ENCODE measurements around the gene CCT2. TPM values are rescaled to one million over a fixed set of nuclear protein-coding genes. Genes with fewer than 3 reads are reported as not detected.
"Not testable (repeated sequence)": the region's sequence is repeated elsewhere in the genome, so short reads cannot be mapped to it uniquely, and the experiment has no call there.

Gene CCT2
- total RNA-seq, 1 experiment from 2014 or later = 338 TPM

DNA sequence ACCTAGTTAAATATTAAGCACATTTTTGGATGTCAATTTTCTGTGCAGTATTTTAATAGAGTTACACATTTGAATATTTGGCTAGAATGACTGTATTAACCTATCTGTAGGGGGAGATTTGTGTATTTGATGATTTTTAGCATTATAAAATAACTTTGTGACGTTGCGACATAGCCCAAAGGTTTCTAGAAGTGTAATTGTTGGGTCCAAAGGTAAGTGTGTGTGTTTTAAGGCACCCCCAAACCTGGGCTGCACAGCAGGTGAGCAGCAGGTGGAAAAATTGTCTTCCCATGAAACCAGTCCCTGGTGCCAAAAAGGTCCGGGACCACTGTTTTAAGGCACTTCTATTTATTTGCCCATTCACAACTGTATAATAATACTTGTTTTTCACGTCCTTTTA lies 3.3 kb downstream of the CCT2 start:
- no peak for DNase-seq (ENCODE audit: low read depth)

DNA sequence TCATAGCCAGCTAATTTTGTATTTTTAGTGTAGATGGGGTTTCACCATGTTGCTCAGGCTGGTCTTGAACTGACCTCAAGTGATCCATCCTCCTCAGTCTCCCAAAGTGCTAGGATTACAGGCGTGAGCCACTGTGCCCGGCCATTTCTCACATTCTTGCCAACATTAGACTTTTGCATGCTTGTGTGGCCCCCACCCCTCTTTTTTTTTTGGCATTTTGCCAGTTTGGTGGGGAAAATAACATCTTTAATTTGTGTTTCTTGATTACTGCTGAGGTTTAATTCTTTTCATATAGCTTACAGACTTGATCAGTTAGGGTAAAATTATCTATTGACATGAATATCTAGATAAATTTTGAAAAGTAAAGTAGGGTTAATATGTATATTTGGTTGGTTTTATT lies 3.8 kb downstream of the CCT2 start:
- no peak for DNase-seq (ENCODE audit: low read depth)

DNA sequence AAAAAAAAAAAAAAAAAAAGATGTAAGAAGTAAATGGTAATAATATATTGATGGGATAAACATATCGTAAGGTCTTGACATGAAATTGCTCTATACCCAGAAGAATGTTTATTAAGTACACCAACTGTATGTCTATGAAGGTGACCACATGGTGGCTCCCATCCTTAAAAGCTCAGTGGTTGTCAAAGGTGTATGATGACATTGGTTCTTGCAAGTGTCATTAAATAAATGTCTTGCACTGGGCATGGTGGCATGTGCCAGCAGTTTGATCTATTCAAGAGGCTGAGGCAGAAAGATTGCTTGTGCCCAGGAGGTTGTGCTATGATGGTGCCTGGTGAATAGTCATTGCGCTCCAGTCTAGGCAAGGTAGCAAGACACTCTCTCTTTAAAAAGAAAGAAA lies 10.4 kb downstream of the CCT2 start:
- DNase-seq (ENCODE audit: low read depth) = no peak

DNA sequence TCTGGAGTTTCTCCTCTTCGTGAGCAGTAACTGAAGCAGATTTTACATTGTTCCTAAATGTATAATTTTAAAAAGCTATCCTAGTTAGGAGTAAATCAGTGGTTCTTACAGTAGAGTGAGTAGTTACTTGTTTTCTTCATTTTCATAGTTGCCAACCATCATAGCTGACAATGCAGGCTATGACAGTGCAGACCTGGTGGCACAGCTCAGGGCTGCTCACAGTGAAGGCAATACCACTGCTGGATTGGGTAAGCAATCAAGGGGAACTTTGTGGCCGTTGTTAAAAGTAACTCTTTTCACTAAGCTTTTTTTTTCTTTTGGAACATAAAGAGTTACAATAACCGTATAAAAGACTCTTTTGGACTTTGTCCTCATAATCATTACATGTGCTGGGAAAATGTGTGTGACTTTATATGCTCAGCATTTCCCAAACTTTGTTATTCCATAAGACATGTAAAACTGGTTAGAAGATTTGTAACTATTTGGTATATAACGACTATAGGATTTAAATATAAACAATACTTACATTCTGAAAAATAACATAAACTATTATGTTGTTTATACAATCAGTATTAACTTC lies 13.0 kb downstream of the CCT2 start:
- DNase-seq (ENCODE audit: low read depth) = no peak

DNA sequence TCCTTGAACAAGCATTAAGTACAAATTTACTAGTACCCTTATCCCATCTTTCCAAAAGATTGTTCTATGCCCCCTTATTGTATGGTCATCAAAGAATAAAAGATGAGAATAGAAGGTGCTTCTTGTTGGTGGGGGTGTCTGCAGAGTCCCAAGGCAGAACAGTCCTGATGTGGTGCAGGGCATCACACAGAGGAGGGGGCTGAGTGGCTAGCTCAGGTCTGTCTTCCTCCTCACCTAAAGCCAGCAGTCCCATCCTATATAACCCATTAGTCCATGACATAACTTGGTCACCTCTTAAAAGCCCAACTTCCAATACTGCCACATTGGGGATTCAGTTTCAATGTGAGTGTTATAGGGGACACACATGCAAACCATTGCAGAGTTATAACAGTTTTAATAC lies 15.5 kb downstream of the CCT2 start:
- no peak for DNase-seq (ENCODE audit: low read depth)

DNA sequence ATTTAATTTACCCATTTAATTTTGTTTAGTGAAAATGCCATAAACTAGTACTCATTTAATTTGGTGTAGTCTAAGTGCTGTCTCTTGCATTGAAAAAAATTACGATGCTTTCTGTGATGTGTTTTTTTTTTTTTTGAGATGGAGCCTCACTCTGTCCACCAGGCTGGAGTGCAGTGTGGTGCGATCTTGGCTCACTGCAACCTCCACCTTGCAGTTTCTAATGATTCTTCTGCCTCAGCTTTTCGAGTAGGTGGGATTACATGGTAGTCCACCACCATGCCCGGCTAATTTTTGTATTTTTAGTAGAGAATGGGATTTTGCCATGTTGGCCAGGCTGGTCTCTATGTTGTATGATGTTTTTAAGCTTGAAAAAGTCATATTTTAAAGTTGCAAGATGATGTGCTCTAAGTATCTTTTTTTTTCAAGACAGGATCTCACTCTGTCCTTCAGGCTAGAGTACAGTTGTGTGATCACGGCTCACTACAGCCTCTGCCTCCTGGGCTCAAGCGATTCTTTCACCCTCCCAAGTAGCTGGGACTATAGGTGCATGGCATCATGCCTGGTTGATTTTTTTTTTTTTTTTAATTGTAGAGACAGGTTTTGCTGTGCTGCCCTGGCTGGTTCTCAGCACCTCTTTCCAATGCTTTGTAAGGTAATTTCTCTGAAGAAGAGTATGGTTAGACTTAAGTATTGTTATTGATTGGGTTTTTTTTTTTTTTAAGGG lies 16.9 kb downstream of the CCT2 start:
- DNase-seq (ENCODE audit: low read depth) = no peak

DNA sequence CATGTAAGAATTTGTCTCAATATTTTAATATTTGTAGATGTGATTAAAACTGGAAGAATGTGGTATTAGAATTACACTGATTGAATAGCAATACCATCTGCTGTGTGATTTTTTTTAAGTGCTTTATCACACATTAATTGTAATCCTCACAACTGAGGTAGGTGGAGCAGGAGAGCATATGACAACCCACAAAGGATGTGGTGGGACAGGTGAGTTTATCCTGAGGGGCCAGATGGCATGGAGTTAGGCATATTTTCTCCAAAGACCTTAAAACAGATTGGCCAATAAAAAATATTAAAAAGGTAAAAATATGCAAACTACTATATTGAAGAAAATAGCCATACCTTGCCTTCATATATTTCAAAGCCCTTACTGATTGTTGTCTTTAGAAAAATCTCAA lies 17.7 kb downstream of the CCT2 start:
- peak; percentile 5 for DNase-seq (ENCODE audit: low read depth)

DNA sequence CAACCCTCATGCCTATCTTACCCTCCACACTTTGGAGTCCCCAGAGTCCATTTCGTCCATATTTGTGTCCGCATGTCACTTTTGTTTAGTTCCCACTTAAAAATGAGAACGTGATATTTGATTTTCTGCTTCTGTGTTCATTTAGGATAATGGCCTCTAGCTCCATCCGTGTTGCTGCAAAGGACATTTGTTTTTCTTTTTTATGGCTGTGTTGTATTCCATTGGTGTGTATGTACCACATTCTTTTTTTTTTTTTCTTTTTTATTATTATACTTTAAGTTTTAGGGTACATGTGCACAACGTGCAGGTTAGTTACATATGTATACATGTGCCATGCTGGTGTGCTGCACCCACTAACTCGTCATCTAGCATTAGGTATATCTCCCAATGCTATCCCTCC lies 18.3 kb downstream of the CCT2 start:
- not testable (repeated sequence) for DNase-seq (ENCODE audit: low read depth)

DNA sequence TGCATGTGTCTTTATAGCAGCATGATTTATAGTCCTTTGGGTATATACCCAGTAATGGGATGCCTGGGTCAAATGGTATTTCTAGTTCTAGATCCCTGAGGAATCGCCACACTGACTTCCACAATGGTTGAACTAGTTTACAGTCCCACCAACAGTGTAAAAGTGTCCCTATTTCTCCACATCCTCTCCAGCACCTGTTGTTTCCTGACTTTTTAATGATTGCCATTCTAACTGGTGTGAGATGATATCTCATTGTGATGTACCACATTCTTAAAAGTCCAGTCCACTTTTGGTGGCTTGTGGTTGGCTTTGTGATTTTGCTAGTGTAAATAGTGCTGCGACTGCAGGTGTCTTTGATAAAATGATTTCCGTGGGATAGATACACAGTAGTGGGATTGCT lies 19.0 kb downstream of the CCT2 start:
- DNase-seq (ENCODE audit: low read depth) = not testable (repeated sequence)

DNA sequence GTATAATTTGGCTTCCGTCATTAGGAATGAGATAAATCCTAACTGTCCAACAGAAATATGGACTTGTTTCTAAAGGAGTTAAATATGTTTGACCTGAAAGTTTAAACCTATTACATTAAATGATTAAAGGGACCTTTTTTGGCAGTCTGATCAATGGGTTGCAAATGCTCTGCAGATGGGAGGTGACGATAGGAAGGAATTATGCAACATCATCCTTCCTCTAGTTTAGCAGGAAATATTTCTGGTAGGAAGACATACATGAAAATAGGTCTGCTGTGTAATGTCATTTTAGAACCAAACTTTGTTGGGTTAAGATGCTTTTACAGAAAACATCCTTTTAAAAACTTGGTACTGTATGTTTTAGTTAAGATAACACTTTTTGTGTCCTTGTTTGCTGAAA lies 22.9 kb downstream of the CCT2 start:
- DNase-seq (ENCODE audit: low read depth) = no peak

DNA sequence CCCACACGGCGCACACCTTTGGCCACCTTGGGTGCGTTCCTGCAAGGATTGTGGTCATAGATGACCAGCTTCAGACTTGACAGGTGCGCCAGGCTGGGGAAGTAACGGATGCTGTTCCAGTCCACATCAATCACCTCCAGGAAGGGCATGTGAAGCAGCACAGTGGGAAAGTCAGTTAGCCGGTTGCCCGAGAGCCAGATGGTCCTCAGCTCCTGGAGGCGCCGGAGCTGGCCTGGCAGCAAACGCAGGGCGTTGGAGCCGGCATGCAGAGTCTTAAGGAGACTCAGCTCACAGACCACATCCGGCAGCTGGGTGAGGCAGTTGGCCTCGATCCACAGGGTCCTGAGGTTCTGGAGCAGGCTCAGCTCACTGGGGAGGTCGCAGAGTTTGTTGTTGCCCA lies 24.9 kb downstream of the CCT2 start:
- no peak for DNase-seq (ENCODE audit: low read depth)

DNA sequence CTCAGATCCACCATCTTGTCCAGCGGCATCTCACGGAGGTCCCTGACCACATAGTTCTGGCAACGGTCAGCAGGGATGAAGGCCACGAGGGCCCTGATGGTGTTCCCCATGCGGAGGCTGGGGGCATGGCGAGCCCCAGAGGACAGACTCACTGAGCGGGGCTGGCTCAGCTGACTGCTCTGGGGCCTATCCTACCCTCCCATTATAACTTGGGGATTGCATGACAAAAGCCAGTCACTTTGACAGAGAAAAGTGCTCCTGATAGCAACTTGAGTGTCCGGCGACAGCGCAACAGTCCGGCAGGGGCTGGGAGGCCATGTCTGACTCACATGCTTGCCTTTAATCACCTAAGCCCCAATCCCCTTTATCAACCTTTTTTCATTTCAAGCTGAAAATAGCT lies 25.5 kb downstream of the CCT2 start, which contains the start of gene LRRC10:
TSS of gene LRRC10 (minus strand) at position 179 of the 400 bp plus-strand sequence. CDS start at position 110, 69 bp downstream.
- no peak for DNase-seq (ENCODE audit: low read depth)

DNA sequence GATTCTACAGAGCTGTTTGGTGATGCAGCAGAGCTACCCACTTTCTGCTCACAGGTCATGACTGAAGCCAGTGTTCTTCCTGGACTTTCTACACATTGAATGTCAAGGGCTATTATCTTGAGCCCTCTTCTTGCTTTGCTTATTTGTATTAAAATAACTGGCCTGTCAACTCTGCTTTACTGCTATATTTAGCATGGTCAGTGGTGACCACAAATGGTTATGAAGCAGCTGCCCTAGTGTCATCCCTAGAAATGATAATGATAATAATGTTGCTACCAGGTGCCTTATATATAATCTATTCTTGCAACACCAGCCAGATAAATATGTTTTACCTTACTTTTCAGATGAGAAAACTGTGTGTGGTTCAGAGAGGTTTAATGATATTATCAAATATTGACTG lies 28.1 kb downstream of the CCT2 start:
- DNase-seq (ENCODE audit: low read depth) = no peak

DNA sequence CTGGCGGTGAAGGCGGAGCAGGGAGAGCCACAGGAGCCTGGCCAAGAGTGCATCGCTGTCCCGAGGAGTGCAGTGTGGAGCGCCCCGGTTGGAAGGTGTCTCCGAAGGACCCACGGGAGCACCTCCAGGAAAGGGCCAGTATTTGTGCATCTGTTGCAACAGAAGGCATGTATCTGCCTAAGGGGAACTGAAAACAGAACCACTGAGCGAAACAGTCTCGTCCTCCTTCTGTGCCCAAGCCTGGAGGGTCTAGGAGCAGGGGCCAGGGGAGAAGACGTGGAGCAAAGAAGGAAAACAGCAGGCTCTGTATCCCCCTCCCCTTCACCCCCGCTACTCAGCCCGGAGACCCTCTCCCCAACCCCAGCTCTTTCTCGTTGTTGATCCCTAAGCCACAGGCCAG lies 30.8 kb downstream of the CCT2 start:
- DNase-seq (ENCODE audit: low read depth) = no peak

DNA sequence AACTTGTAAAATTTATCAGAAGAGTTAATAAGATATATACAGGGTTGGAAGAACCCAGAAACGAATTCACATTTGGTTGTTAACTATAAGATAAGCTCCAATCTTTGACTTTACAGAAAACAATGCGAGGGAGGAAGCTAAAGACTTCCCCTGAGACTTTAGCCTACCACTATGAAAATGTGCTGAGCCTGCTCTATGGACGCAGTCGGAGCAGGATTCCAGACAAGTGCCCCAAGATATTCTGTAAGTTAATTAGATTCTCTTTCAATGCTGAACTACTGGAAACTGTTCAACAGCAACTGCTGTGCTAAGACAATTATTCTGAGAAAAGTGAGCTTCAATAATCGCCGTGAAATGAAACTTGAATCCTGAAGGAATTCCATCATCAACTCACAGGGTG lies 33.8 kb downstream of the CCT2 start:
- DNase-seq (ENCODE audit: low read depth) = no peak

DNA sequence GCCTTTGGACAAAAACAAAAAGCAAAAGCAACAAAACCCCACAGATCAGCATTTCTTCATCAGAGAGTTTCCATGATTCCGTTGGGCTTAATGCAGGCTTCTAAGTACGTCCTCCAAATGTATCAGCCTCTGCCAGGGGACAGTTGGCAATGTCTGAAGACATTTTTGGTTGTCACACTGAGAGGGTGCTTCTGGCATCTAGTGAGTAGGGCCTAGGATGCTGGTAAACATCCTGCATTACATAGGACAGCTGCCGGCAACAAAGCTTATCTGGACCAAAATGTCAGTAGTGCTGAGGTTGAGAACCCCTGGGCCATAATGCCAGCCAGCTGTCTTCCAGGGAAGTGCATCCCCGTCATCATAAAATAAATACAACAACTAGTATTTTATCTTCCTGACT lies 34.8 kb downstream of the CCT2 start:
- DNase-seq (ENCODE audit: low read depth) = no peak

DNA sequence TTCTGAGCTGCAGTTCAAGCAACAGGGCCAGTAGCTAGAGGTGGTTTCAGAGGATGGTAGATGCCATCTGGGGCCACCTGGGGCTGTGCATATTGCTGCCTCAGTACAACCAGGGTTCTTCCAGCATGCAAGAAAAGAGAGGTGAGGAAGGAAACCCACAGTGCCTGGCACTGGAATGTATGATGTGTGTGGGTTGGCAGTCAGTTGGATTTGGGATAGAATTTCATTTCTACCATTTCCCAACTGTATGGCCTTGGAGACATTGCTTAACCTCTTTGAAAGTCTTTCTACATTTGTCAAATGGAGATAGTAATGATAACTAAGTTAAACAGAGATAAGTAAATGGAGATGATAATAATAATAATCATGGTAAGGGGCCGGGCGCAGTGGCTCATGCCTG lies 35.7 kb downstream of the CCT2 start:
- DNase-seq (ENCODE audit: low read depth) = no peak

DNA sequence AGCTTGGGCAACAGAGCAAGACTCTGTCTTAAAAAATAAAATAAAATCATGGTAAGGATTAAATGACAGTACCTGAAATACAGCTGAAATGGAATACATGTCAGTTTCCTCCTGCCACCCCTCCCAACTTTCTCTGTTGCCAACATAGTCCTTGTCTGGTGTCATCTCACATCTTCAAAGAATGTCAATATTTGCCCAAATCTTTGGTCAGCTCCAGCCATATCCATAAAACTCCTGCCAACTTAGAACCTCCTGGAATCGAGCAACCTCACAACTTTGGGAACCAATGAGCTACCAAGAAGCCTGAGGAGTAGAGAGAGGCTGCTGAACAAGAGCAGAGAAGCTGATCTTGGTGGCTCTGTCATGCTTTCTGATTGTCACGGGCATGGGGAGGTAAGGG lies 36.3 kb downstream of the CCT2 start:
- no peak for DNase-seq (ENCODE audit: low read depth)

DNA sequence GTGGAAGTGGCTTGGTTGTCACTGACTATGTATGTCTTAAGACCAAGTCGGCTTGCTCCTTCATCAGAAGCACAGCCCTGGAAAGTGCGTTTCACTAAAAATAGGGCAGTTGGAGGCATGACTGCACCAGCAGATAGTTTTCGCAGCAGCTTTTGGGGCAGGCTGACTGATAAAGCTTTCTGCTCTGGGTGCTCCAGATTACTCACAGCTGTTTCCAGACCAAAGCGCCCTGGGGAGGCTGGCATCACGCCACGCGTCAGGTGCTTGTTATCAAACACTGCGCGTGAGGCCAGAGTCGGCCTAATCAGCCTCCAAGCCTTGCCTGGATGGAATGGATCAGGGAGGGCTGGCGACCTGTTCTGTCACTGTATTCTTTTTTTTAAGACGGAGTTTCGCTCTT lies 38.7 kb downstream of the CCT2 start:
- DNase-seq (ENCODE audit: low read depth) = no peak

DNA sequence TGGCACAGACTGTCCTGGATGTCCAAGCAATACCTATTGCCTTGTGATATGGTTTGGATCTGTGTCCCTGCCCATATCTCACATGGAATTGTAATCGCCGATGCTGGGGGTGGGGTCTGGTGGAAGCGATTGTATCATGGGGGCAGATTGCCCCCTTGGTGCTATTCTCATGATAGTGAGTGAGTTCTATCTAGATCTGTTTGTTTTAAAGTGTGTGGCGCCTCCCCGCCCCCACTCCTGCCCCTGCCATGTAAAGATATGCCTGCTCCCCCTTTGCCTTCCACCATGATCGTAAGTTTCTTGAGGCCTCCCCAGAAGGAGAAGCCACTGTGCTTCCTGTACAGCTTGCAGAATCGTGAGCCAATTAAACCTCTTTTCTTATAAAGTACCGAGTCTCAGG lies 42.2 kb downstream of the CCT2 start:
- no peak for DNase-seq (ENCODE audit: low read depth)

DNA sequence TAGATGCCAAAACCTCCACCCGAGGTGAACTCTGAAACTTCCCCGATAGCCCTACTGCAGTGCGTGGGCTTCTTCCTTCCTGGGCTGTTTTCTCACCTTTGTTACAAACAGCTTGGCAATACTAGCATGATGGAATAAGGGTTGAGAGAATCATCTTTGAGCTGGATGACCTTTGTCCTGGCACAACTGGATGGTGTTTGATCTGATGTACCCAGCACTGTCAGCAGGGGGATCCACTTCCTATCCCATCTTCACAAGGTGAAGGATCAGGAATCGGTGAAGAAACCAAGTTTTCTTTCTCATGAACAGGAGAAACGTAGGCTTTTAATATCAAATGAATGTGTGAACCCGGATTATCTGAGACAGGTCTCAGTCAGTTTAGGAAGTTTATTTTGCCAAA lies 44.9 kb downstream of the CCT2 start:
- peak; percentile 16 for DNase-seq (ENCODE audit: low read depth)

DNA sequence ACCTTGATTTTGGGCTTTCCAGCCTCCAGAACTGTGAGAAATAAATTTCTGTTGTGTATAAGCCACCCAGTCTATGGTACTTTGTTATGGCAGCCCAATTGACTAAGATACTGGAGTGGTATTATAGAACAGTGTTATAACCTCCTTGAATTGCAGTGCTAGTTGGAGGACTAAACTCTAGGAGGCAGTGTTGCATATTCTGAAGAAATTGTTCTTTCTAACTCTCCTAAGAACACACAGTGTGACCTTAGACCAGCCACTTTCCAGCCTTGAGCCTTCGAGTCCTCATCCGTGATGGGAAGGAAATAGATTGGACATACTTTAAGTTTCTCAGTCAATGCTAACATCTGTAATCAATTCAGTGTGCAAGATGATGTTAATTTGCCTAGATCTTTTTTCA lies 47.8 kb downstream of the CCT2 start:
- no peak for DNase-seq (ENCODE audit: low read depth)

DNA sequence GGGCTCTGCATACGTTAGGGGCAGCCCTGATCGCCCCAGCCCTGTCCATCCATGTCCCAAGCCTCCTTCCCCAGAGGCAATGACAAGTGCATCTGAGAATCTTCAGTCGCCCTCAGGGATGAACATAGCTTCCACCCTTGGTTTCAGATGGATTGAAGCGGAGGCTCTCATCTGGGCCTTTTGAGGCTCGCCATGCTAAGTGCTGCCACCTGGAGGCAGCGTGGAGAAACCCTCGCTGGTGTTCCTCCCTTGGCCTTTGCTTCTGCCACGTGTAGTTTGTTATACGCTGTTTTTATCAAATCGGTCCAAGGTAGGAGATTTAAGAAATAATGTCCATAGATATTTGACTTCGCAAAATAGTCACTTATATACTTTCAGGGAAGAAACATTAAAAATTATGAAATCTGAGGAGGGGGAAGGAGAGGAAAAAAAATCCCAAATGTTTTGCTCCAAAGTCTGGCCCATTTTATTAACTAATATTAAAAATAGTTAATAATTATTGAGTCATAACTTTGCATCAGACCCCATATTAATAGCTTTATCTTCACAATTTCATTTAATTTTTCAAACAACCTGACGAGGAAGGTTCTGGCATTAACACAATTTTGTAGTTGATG lies 54.2 kb downstream of the CCT2 start:
- DNase-seq (ENCODE audit: low read depth) = peak; percentile 57
